CD14-positive monocyte (primary cell): ENCODE measurements around the gene OR5I1. TPM values are rescaled to one million over a fixed set of nuclear protein-coding genes. Genes with fewer than 3 reads are reported as not detected.

Source experiments
- polyA plus RNA-seq, 3 donors: library from polyadenylated mRNA; depleted of rRNA in 1 of 3; unstranded in 2 of 3; stranded (reverse) in 1 of 3; fragments of 300-500 nt in 2 of 3; fragments of >200 nt in 1 of 3; fragmentation: Illumina TruSeq in 2 of 3; gene quantifications; 1 replicate in 2 of 3; 2 replicates in 1 of 3; pipeline ENCODE4 v1.2.3, GENCODE V29; 2012 to 2021

The OR5I1 gene
- polyA plus RNA-seq, 3 donors: not detected

Other genes with a start within 250 kb of the OR5I1 start
- gene OR5D13, start 163.0 kb downstream of the OR5I1 start, polyA plus RNA-seq: not detected
- not detected for gene OR5D14, start 140.8 kb downstream of the OR5I1 start, polyA plus RNA-seq
- not detected for gene OR5L1, start 125.0 kb downstream of the OR5I1 start, polyA plus RNA-seq
- not detected for gene OR5D18, start 116.8 kb downstream of the OR5I1 start, polyA plus RNA-seq
- gene OR5L2, start 109.2 kb downstream of the OR5I1 start, polyA plus RNA-seq: not detected
- gene OR5D16, start 97.6 kb downstream of the OR5I1 start, polyA plus RNA-seq: not detected
- not detected for gene TRIM51, start 53.1 kb downstream of the OR5I1 start, polyA plus RNA-seq
- not detected for gene OR5W2, start 21.8 kb downstream of the OR5I1 start, polyA plus RNA-seq
- not detected for gene OR10AG1, start 33.5 kb upstream of the OR5I1 start, polyA plus RNA-seq
- gene OR5F1, start 58.2 kb upstream of the OR5I1 start, polyA plus RNA-seq: not detected
- gene OR5AS1, start 91.3 kb upstream of the OR5I1 start, polyA plus RNA-seq: not detected
- not detected for gene OR8I2, start 156.9 kb upstream of the OR5I1 start, polyA plus RNA-seq
- gene OR8H2, start 167.3 kb upstream of the OR5I1 start, polyA plus RNA-seq: not detected
- gene OR8H3, start 186.0 kb upstream of the OR5I1 start, polyA plus RNA-seq: not detected
- gene OR8J3, start 203.8 kb upstream of the OR5I1 start, polyA plus RNA-seq: not detected
- not detected for gene OR8K5, start 223.9 kb upstream of the OR5I1 start, polyA plus RNA-seq
- gene OR5J2, start 240.2 kb upstream of the OR5I1 start, polyA plus RNA-seq: not detected